GM19397 (cell line): ENCODE measurements around the gene TRIP13.
"Not testable (repeated sequence)": the region's sequence is repeated elsewhere in the genome, so short reads cannot be mapped to it uniquely, and the experiment has no call there.

Experiments used
- ATAC-seq: cut with Tn5 transposase; IDR thresholded peaks from one replicate; pipeline ENCODE4 v1.9.1; 2021; ENCODE audit warnings: mild to moderate bottlenecking, moderate library complexity; ENCODE audit not compliant: unreplicated experiment

The TRIP13 gene

GRCh38 chr5:934381-934967 lies 41.8 kb downstream of the TRIP13 start:
- ATAC-seq: not testable (repeated sequence)

- ATAC-seq: no peak
These were observed 42.9 kb downstream of the TRIP13 start for GRCh38 chr5:935510-936084.

GRCh38 chr5:936149-937144 lies 43.8 kb downstream of the TRIP13 start:
- ATAC-seq: no peak

- ATAC-seq: no peak
These were observed 44.7 kb downstream of the TRIP13 start for GRCh38 chr5:937151-937924.

GRCh38 chr5:939368-939767 lies 46.7 kb downstream of the TRIP13 start:
- ATAC-seq: no peak

GRCh38 chr5:940741-941140 lies 48.1 kb downstream of the TRIP13 start:
- not testable (repeated sequence) for ATAC-seq

GRCh38 chr5:943201-943917 lies 50.7 kb downstream of the TRIP13 start:
- no peak for ATAC-seq

- ATAC-seq: no peak
These were observed 51.4 kb downstream of the TRIP13 start for GRCh38 chr5:943918-944620.

GRCh38 chr5:944621-944927 lies 51.9 kb downstream of the TRIP13 start:
- ATAC-seq: no peak

- no peak for ATAC-seq
These were observed 52.5 kb downstream of the TRIP13 start for GRCh38 chr5:944992-945685.

- no peak for ATAC-seq
These were observed 53.2 kb downstream of the TRIP13 start for GRCh38 chr5:945691-946551.

GRCh38 chr5:946720-947625 lies 54.3 kb downstream of the TRIP13 start:
- no peak for ATAC-seq

GRCh38 chr5:947626-948471 lies 55.2 kb downstream of the TRIP13 start:
- ATAC-seq: no peak

- ATAC-seq: no peak
These were observed 56.0 kb downstream of the TRIP13 start for GRCh38 chr5:948472-949274.

- no peak for ATAC-seq
These were observed 56.5 kb downstream of the TRIP13 start for GRCh38 chr5:949275-949543.
